Endodermal cell (in vitro differentiated cells): Measurements from ENCODE around the gene ETV6. TPM values are rescaled to one million over a fixed set of nuclear protein-coding genes. Genes with fewer than 3 reads are reported as not detected.

Source experiments
- DNase-seq: peaks from one replicate; pipeline ENCODE4 v3.0.0-alpha.2; 2017
- H3K27ac ChIP-seq: 2 replicates; pipeline ENCODE4 v1.5.1; 2013; ENCODE audit warnings: mild to moderate bottlenecking, low read depth, low read length, moderate library complexity
- H3K27me3 ChIP-seq: 2 replicates; pipeline ENCODE4 v1.6.1; 2013; ENCODE audit warnings: mild to moderate bottlenecking, low read length, moderate library complexity; ENCODE audit not compliant: insufficient read depth, control insufficient read depth, poor library complexity, severe bottlenecking
- H3K36me3 ChIP-seq: 2 replicates; pipeline ENCODE4 v1.7.0; 2013; ENCODE audit warnings: mild to moderate bottlenecking, low read length, moderate library complexity; ENCODE audit not compliant: control insufficient read depth, insufficient read depth
- H3K4me1 ChIP-seq: one replicate; pipeline ENCODE4 v1.7.0; 2013; ENCODE audit warnings: low read length; ENCODE audit not compliant: control insufficient read depth, insufficient read depth
- H3K4me3 ChIP-seq: 2 replicates; pipeline ENCODE4 v1.5.1; 2013; ENCODE audit warnings: mild to moderate bottlenecking, low read length, moderate library complexity
- H3K9ac ChIP-seq: 2 replicates; pipeline ENCODE4 v1.6.1; 2013; ENCODE audit warnings: mild to moderate bottlenecking, low read length, moderate library complexity; ENCODE audit not compliant: poor library complexity, severe bottlenecking; ENCODE audit errors: extremely low read depth
- H3K9me3 ChIP-seq: 2 replicates; pipeline ENCODE4 v1.6.1; 2013; ENCODE audit warnings: mild to moderate bottlenecking, low read length, moderate library complexity; ENCODE audit not compliant: control insufficient read depth
- H3K27ac Mint-ChIP-seq: 2 replicates; pipeline ENCODE4 v1.8.0; 2020; ENCODE audit warnings: mixed read lengths
- H3K27me3 Mint-ChIP-seq: 2 replicates; pipeline ENCODE4 v1.8.0; 2021; ENCODE audit warnings: mild to moderate bottlenecking, mixed read lengths; ENCODE audit not compliant: insufficient read depth
- H3K36me3 Mint-ChIP-seq: 2 replicates; pipeline ENCODE4 v1.8.0; 2020; ENCODE audit warnings: low read depth, mixed read lengths
- H3K4me1 Mint-ChIP-seq: 2 replicates; pipeline ENCODE4 v1.8.0; 2020; ENCODE audit warnings: mixed read lengths
- H3K4me3 Mint-ChIP-seq: 2 replicates; pipeline ENCODE4 v1.8.0; 2020; ENCODE audit warnings: mild to moderate bottlenecking, moderate library complexity, mixed read lengths
- H3K9me3 Mint-ChIP-seq: 2 replicates; pipeline ENCODE4 v1.8.0; 2020; ENCODE audit warnings: mild to moderate bottlenecking, mixed read lengths
- CTCF ChIP-seq: fragments of 200-600 bp; sonication (generic); conservative IDR thresholded peaks from 2 replicates; pipeline ENCODE4 v1.5.0; 2021; ENCODE audit warnings: antibody characterized with exemption, mild to moderate bottlenecking
- WGBS, 2 experiments: methylation state at CpG; one replicate each; pipeline versions ENCODE4 v1.1.5 to v1.1.7; 2013; ENCODE audit warnings: missing lambda C conversion rate in 2 of 2, mixed read lengths in 1 of 2; ENCODE audit not compliant: insufficient coverage in 1 of 2, insufficient read length in 1 of 2; 5-methylcytosine and 5-hydroxymethylcytosine counted together
- total RNA-seq, 2 donors: library from RNA; stranded (reverse); fragmentation: NEBNext Ultra II Directional in 1 of 2; extraction: Animal tissue kit (Norgen Biotek cat#: 25700) in 1 of 2; gene quantifications; 2 replicates in 1 of 2; 3 replicates in 1 of 2; pipeline ENCODE4 v1.2.1, GENCODE V29; 2021

The ETV6 gene
- total RNA-seq, 2 donors from 2014 or later = 9.3 to 22.1 TPM

DNA sequence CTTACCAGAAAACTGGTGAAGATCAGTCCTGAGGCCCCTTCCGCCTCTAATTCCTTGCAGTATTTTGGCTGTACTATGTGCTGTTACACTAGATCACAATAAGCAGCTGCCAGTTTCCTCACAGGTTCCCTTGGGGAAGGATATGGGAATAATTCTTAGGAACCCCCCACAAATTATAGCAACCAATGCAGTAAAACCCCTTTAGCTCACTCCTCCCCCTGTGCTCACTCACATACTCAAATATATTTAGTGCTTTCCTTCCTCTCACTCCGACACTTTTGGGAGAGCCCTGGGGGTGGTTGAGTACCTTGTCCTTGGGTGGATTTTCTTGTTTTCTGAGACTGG, 162.7 kb downstream of the ETV6 start:
- DNase-seq = no peak
- Histone ChIP-seq H3K4me1 (peaks cover 22% of the 10 kb centered on the region), H3K27ac (peak overlapping the region; percentile 97), H3K36me3 (no peaks in the 10 kb centered on the region), H3K9ac (peak overlapping the region; percentile 51), H3K4me3 (peak overlapping the region; percentile 69), H3K9me3 (no peaks in the 10 kb centered on the region), H3K27me3 (no peaks in the 10 kb centered on the region)
- 95% methylated on average over 1 of the region's 2 CpGs; no CpG with 5 or more reads in 1 of the 2 experiments for WGBS, 2 experiments
- H3K27me3 Mint-ChIP-seq = no peaks in the 10 kb centered on the region
- peaks cover 34% of the 10 kb centered on the region for H3K4me1 Mint-ChIP-seq
- H3K36me3 Mint-ChIP-seq = peaks cover 4% of the 10 kb centered on the region
- H3K9me3 Mint-ChIP-seq = no peaks in the 10 kb centered on the region
- no peak for TF ChIP-seq CTCF
- peak overlapping the region; percentile 2 for H3K4me3 Mint-ChIP-seq
- peak overlapping the region; percentile 80 for H3K27ac Mint-ChIP-seq

- Histone ChIP-seq H3K9me3 (no peaks in the 10 kb centered on the region), H3K9ac (peak overlapping the region; percentile 51), H3K27me3 (no peaks in the 10 kb centered on the region), H3K4me1 (peaks cover 22% of the 10 kb centered on the region), H3K36me3 (no peaks in the 10 kb centered on the region), H3K27ac (peak overlapping the region; percentile 97), H3K4me3 (peak overlapping the region; percentile 69)
- H3K27me3 Mint-ChIP-seq = no peaks in the 10 kb centered on the region
- TF ChIP-seq CTCF = peak; percentile 60
- peak; percentile 89 for DNase-seq
- peaks cover 4% of the 10 kb centered on the region for H3K36me3 Mint-ChIP-seq
- H3K27ac Mint-ChIP-seq = peak overlapping the region; percentile 80
- WGBS, 2 experiments = 6 to 20% methylated on average over 2 to 18 of the region's 18 CpGs
- H3K4me1 Mint-ChIP-seq = peaks cover 35% of the 10 kb centered on the region
- H3K9me3 Mint-ChIP-seq = no peaks in the 10 kb centered on the region
- peak overlapping the region; percentile 2 for H3K4me3 Mint-ChIP-seq
These were observed 163.3 kb downstream of the ETV6 start for GRCh38 chr12:11812586-11813437.

DNA sequence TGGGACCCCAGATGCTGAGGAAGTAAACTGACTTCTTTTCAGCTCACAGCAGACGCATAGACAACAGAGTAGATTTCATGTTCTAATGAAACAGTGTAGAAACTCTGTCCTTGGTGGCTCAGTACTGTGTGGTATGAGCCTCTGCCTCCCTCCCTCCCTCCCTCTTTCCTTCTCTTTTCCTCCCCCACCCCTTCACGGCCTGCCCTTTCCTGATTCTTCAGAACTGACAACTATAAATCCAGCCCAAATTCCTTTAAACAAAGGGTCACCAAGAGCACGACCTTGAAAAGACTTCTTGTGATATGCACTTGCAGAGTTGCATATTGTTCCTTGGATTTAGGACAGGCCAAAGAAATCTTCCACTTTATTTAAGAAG, 164.0 kb downstream of the ETV6 start:
- Histone ChIP-seq H3K27ac (peak overlapping the region; percentile 97), H3K36me3 (no peaks in the 10 kb centered on the region), H3K9me3 (no peaks in the 10 kb centered on the region), H3K9ac (peak overlapping the region; percentile 51), H3K4me3 (peak overlapping the region; percentile 69), H3K4me1 (peaks cover 22% of the 10 kb centered on the region), H3K27me3 (no peaks in the 10 kb centered on the region)
- Mint-ChIP-seq H3K4me3 (no peak overlapping the region), H3K9me3 (no peaks in the 10 kb centered on the region), H3K27ac (peak overlapping the region; percentile 14), H3K4me1 (peaks cover 37% of the 10 kb centered on the region), H3K27me3 (no peaks in the 10 kb centered on the region), H3K36me3 (peaks cover 2% of the 10 kb centered on the region)
- DNase-seq = no peak
- 17% methylated on average over 3 of the region's 3 CpGs; no CpG with 5 or more reads in 1 of the 2 experiments for WGBS, 2 experiments
- no peak for TF ChIP-seq CTCF
